Choroid plexus epithelial cell (primary cell): ENCODE results near the gene ANTXRL.
A peak's percentile ranks its signal among the peaks of the same experiment; 100 is the strongest.

Experiments
- DNase-seq: peaks from one replicate; pipeline ENCODE4 v3.0.0-alpha.2; 2010; ENCODE audit warnings: low read depth
- H3K4me3 ChIP-seq: 2 replicates; pipeline ENCODE4 v1.5.1; 2011; ENCODE audit warnings: low read depth, mild to moderate bottlenecking, control low read depth, low read length, moderate library complexity
- CTCF ChIP-seq: conservative IDR thresholded peaks from 2 replicates; pipeline ENCODE4 v1.5.1; 2011; ENCODE audit warnings: low read depth, mild to moderate bottlenecking, control low read depth, inconsistent platforms, low read length, moderate library complexity

The ANTXRL gene

DNA sequence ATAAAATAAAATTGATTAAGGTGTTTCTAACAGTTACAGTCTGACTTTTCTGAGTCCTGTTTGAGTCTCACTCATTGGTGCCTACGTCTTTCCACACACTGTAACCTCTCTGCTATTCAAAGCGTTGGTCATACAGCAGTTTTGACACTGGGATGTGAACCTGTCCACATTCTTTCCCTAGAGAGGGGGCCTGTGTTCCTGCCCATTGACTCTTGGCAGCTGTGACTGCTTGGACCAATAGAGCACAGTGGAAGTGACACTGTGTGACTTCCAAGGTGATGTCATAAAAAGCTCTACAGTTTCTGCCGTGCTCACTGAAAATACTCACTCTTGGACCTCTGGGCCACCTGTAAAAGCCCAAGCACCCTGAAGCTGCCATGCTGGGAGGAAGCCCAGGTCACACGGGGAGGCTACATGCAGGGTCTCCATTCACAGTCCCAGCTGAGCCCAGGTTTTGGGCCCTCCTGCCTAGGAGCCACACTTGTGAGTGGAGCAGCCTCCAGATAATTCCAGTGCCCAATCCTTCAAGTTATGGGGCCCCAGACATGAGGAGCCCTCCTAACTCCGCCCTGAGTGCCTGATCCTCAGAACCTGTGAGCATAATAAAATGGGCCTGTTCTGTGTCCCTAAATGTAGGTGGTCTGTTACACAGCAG lies 704 bp upstream of the ANTXRL start:
- DNase-seq = no peak
- TF ChIP-seq CTCF = no peak
- H3K4me3 ChIP-seq = no peak overlapping the region

DNA sequence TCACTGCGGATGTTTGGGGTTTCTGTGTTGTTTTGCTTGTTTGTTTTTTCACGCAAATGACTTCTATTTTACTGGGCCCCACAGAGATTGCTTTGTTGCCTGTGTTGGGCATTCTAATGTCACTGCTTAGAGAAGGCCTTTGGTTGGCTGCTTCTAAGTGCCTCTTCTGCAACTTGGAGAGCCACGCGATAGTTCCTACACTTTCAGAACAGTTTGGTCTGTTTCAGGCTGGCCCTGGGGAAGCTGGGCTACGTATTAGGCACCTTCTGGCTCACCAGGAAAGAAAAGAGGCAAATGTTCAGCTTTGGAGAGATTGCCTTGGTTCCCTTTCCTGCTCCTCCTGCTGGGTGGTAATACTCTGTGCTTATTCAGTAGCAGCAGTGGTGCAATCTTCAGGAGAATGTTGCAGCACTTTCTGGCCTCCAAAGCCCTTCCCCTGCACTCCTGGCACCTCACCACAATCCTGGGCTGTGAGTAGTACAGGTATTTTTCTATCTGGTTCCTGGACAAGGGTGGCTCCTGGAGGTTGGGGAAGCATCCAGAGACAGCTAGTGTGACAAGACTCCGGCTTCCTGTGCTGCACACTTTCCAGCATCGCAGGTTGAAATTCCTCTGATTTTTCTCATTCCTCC lies 1.2 kb downstream of the ANTXRL start:
- peak; percentile 4 for TF ChIP-seq CTCF
- DNase-seq = peak; percentile 26

DNA sequence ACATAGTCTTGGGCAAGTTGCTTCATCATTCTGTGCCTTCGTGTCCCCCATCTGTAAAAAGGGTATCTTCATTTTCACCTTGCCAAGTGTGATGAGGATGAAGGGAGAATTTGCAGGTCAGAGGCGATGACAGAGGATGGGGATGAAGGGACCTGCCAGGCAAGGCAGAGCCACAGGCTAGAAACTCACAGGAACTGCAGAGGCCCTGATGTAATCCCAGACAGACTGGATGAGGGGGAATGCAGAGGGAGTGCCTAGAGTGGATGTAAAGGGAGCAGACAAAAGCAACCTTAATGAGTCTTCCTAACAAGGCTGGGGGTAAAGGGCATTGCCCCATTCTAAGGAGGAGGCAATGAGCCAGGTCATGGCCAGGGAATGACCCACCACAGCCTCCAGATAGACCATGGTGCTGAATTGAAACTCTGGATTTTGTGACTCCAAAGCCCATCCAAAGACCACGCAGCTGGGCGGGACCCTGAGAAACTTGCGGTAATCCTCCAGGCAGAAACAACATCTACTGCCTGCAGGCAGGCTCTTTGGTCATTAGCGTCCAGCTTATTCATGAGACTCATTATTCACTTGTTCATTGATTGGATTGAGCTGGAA lies 1.9 kb downstream of the ANTXRL start:
- TF ChIP-seq CTCF = no peak
- H3K4me3 ChIP-seq = no peak overlapping the region
- no peak for DNase-seq

More for the DNA sequence above, 1.2 kb downstream of the ANTXRL start:
- H3K4me3 ChIP-seq = no peak overlapping the region

DNA sequence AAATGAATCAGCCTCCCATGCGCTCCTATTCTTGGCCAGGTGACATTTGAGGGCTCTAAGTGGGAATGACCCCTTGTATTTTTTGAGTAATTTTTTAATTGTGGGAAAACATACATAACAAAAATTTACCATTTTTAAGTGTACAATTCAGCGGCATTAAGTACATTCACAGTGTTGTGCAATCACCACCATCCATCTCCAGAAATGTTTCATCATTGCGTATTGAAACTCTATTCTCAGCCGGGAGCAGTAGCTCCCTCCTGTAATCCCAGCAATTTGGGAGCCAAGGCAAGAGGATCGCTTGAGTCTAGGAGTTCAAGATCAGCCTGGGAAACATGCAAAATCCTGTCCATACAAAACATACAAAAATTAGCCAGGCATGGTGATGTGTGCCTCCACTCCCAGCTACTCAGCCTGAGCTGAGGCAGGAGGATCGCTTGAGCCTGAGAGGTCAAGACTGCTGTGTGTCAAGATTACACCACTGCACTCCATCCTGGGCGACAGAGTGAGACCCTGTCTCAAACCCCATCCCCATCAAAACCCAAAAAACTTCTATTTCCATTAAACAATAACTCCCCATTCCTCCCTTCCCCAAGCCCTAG lies 2.5 kb downstream of the ANTXRL start:
- TF ChIP-seq CTCF = no peak
- no peak for DNase-seq
- no peak overlapping the region for H3K4me3 ChIP-seq

DNA sequence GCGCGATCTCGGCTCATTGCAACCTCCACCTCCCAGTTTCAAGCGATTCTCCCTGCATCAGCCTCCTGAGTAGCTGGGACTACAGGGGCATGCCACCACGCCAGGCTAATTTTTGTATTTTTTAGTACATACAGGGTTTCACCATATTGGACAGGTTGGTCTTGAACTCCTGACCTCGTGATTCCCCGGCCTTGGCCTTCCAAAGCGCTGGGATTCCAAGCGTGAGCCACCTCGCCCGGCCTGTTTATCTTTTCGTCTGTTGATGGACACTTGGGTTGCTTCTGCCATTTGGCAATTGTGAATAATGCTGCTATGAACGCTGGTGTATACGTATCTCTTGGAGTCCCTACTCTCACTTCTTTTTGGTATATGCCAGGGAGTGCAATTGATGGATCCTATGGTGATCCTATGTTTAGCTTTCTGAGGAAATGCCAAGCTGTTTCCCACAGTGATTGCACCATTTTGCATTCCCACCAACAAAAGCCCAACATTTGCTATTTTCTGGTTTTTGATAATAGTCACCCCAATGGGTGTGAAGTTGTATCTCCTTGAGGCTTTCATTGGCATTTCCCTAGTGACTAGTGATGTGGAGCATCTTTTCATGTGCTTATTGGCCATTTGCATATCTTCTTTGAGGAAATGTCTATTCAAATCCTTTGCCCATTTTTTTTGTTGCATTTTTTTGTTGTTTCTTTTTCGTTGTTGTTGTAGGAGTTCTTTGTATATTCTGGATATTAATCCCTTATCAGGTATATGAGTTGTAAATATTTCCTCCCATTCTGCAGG lies 3.5 kb downstream of the ANTXRL start:
- no peak overlapping the region for H3K4me3 ChIP-seq
- no peak for TF ChIP-seq CTCF
- no peak for DNase-seq

DNA sequence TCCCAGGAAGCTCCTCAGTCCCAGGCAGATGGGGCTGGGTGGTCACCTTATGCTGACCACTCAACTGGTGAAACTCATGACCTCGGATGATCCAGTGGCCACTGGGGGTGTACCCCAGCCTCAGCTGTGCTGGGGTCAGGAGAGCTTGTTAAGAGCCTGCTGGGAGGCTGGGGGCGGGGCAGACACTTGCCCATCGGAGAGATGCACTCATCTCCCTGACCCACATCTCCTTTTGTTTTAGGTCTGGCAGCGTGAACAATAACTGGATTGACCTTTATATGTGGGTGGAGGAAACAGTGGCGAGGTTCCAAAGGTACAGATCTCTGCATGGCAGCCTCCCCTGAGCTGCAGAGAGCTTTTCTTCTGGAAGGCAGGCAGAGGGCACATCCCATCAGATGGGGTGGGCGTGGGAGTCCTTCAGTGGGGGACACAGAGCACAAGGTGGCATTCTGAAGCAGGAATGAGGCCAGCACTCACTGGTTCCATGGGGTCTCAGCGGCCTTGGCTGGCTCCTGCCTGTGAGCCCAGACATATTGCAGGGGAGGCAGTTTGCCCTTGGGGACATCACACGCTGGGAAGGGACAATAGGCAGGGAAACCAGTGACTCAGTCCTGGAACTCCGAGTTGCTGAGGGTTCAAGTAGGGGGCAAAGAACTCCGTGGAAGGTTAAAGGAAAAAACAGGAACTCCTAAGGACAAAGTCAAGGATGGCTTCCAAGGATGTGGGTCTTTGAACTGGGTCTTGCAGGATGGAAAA lies 5.2 kb downstream of the ANTXRL start:
- no peak for DNase-seq
- TF ChIP-seq CTCF = no peak
- H3K4me3 ChIP-seq = no peak overlapping the region
